Naive thymus-derived CD8-positive, alpha-beta T cell (primary cell): ENCODE measurements around the gene SBDS. TPM values are rescaled to one million over a fixed set of nuclear protein-coding genes. Genes with fewer than 3 reads are reported as not detected.
A peak's percentile ranks its signal among the peaks of the same experiment; 100 is the strongest.

Source experiments
- ATAC-seq, 2 donors: fragments of 150-1000 bp; cut with Tn5 transposase in 1 of 2; sonication (Bioruptor Pico), chemical (Tn5 transposase) in 1 of 2; 1 replicate in 1 of 2; 2 replicates in 1 of 2; pipeline ENCODE4 v1.10.0; 2021; ENCODE audit warnings: mild to moderate bottlenecking in 2 of 2, moderate library complexity in 2 of 2
- POLR2A ChIA-PET: fragments of 350-600 bp; sonication (Branson Sonifier 250); formaldehyde crosslinking; loops from one replicate; lab custom pipeline; 2021; ENCODE audit warnings: antibody characterized with exemption; lab: Charles Lee
- DNase-seq, 10 donors: peaks; one replicate each; pipeline versions ENCODE4 v3.0.0 to v3.0.0-alpha.2; 2020 to 2022
- H3K27ac Mint-ChIP-seq, 10 donors: one replicate each; pipeline ENCODE4 v1.8.0; 2020 to 2022; ENCODE audit warnings: mild to moderate bottlenecking in 10 of 10, mixed read lengths in 10 of 10, moderate library complexity in 4 of 10, inconsistent platforms in 1 of 10
- H3K27me3 Mint-ChIP-seq, 5 donors: one replicate each; pipeline ENCODE4 v1.8.0; 2021 to 2022; ENCODE audit warnings: mixed read lengths in 5 of 5
- H3K36me3 Mint-ChIP-seq, 3 donors: one replicate each; pipeline ENCODE4 v1.8.0; 2020 to 2022; ENCODE audit warnings: mixed read lengths in 3 of 3, mild to moderate bottlenecking in 2 of 3, inconsistent platforms in 1 of 3
- H3K4me1 Mint-ChIP-seq, 4 donors: one replicate each; pipeline ENCODE4 v1.8.0; 2021 to 2022; ENCODE audit warnings: mixed read lengths in 4 of 4
- H3K4me3 Mint-ChIP-seq, 10 donors: one replicate each; pipeline ENCODE4 v1.8.0; 2020 to 2022; ENCODE audit warnings: mild to moderate bottlenecking in 10 of 10, mixed read lengths in 10 of 10, moderate library complexity in 6 of 10, inconsistent platforms in 1 of 10
- H3K9me3 Mint-ChIP-seq, 9 donors: one replicate each; pipeline ENCODE4 v1.8.0; 2020 to 2022; ENCODE audit warnings: mixed read lengths in 9 of 9, mild to moderate bottlenecking in 3 of 9, inconsistent platforms in 1 of 9, moderate library complexity in 1 of 9
- polyA plus RNA-seq, 3 donors: library from polyadenylated mRNA; unstranded; fragments of 300-500 nt; fragmentation: Illumina TruSeq; gene quantifications; one replicate each; pipeline ENCODE4 v1.2.3, GENCODE V29; 2021
- total RNA-seq, 8 experiments: library from RNA in 2 of 8; stranded (reverse) in 2 of 8; gene quantifications; one replicate each; pipeline ENCODE4 v1.2.3 and lab custom pipeline; 2021 to 2026

Gene SBDS
- total and polyA plus RNA-seq, 5 experiments from 2014 or later: 65.1 to 102 (median 82.1) TPM

DNA sequence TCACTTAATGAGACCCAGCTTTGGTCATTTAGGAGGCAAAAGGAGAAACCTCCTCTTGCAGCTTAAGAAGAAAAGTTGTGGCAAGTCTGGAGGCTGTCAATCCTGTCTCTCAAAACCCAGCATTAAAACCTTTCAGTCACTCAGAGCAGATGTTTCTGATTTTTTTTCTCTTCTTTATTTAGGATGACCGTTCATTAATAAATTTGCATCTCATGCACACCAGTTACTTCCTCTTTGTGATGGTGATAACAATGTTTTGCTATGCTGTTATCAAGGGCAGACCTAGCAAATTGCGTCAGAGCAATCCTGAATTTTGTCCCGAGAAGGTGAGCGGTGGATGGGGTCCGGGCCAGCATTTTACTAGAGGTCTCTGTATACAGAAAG lies 42.4 kb downstream of the SBDS start:
- Mint-ChIP-seq H3K27ac (peak overlapping the region in 1 of 10 donors; percentile 4), H3K4me1 (no peaks in the 10 kb centered on the region), H3K9me3 (no peaks in the 10 kb centered on the region), H3K4me3 (no peak overlapping the region), H3K27me3 (no peaks in the 10 kb centered on the region), H3K36me3 (peaks cover 0 to 94% (median 13%) of the 10 kb centered on the region in 3 donors)
- POLR2A ChIA-PET: interaction anchor here (1.0 kb wide), 1 partner anchor 21 kb away, joined by 5 read pairs; no protein-coding TSS in a partner anchor
- ATAC-seq: no peak
- DNase-seq: no peak

DNA sequence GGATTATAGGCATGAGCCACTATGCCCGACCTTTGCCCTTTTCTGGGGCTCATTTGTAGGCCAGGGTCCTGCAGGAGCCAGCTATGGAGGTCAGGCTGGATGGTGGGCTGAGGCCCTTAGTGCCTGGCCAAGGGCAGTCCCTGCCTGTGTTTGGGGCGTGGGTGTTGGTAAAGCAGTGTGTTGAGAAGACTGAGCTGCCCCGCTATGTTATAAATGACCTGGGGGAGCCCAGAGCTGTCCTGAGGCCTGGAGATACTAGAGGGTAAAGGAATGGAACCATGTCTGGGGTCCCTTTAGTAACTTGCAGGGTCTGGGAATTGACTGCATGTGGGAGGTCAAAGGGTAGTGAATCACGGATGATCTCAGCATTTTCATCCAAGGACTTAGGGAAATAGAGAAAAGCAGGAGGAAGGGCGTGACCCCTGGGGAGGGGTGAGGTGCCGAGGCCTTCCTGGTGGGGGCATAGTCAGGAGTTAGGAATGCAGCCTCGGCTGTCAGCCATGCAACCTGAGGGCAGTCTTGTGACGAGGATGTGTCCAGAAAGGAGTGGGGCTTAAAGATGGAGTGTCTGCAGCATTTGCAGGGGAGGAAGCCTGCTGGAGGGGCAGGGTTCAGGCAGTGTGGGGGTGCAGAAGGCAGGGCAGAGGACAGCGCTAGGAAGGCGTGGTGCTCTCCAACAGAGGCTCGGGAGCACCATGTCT lies 42.9 kb downstream of the SBDS start:
- H3K4me3 Mint-ChIP-seq: no peak overlapping the region
- H3K36me3 Mint-ChIP-seq: peaks cover 0 to 92% (median 13%) of the 10 kb centered on the region in 3 donors
- no peaks in the 10 kb centered on the region for H3K9me3 Mint-ChIP-seq
- no peak for ATAC-seq
- no peaks in the 10 kb centered on the region for H3K27me3 Mint-ChIP-seq
- H3K4me1 Mint-ChIP-seq: no peaks in the 10 kb centered on the region
- POLR2A ChIA-PET: interaction anchor here (1.0 kb wide), 1 partner anchor 21 kb away, joined by 5 read pairs; no protein-coding TSS in a partner anchor
- H3K27ac Mint-ChIP-seq: peak overlapping the region in 3 of 10 donors; percentile 8 to 63 (median 40)
- no peak for DNase-seq

DNA sequence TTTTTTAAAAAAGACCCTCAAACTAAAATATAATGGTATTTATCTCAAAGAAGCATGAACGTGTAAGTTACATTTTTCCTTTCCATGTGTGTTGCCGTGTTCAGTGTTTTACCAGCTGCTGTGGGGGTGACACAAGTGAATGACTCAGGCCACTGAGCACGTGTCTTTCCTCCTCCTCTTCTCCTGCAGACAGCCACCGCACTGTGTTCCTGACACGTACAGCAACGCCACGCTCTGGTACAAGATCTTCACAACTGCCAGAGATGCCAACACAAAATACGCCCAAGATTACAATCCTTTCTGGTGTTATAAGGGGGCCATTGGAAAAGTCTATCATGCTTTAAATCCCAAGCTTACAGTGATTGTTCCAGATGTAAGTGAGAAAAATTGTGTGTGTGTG lies 44.6 kb downstream of the SBDS start:
- Mint-ChIP-seq H3K4me1 (no peaks in the 10 kb centered on the region), H3K36me3 (peaks cover 0 to 90% (median 9%) of the 10 kb centered on the region in 3 donors), H3K4me3 (no peak overlapping the region), H3K27ac (no peak overlapping the region), H3K9me3 (no peaks in the 10 kb centered on the region), H3K27me3 (no peaks in the 10 kb centered on the region)
- DNase-seq (no peak), ATAC-seq (no peak)
- POLR2A ChIA-PET: no interaction called here

DNA sequence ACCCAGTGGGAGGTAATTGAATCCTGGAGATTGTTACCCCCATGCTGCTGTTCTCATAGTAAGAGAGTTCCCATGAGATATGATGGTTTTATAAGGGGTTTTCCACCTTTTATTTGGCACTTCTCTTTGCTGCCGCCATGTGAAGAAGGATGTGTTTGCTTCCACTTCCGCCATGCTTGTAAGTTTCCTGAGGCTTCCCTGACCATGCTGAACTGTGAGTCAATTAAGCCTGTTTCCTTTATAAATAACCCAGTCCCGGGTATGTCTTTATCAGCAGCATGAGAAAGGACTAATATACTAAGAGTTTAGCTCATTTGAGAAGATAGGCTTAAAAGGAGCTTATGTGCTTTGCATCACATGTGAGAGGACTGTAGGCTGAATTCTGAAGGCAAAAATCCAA lies 45.1 kb downstream of the SBDS start:
- POLR2A ChIA-PET: no interaction called here
- DNase-seq: no peak
- H3K27ac Mint-ChIP-seq: peak overlapping the region in 1 of 10 donors; percentile 8
- ATAC-seq: no peak
- H3K9me3 Mint-ChIP-seq: no peaks in the 10 kb centered on the region
- no peaks in the 10 kb centered on the region for H3K27me3 Mint-ChIP-seq
- H3K4me1 Mint-ChIP-seq: no peaks in the 10 kb centered on the region
- H3K36me3 Mint-ChIP-seq: peaks cover 0 to 90% (median 7%) of the 10 kb centered on the region in 3 donors
- no peak overlapping the region for H3K4me3 Mint-ChIP-seq

DNA sequence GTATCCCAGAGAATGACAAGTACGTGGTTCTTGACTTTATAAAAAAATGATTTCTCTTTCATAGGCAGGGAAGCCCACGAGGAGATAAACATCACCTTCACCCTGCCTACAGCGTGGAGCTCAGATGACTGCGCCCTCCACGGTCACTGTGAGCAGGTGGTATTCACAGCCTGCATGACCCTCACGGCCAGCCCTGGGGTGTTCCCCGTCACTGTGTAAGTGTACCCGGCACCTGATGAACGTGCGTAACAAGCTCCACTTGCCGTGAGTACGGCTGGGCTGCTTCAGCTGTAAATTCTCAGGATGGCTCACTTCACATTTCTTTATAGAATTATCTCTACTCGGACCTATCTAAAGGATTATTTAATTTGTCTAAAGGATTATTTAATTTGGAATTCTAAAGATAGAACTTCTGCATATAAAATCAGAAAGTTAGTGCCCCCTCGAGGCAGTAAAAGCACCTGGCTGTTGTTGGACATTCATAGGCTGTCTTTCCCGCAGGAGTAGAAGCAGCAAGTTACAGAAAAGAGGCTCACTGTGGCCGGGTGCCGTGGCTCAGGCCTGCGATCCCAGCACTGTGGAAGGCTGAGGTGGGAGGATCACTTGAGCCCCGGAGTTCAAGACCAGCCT lies 46.8 kb downstream of the SBDS start:
- Mint-ChIP-seq H3K4me1 (peaks cover 0 to 3% (median under 1%) of the 10 kb centered on the region in 4 donors), H3K27ac (no peak overlapping the region), H3K9me3 (no peaks in the 10 kb centered on the region), H3K36me3 (peaks cover 0 to 92% (median 9%) of the 10 kb centered on the region in 3 donors), H3K27me3 (no peaks in the 10 kb centered on the region), H3K4me3 (no peak overlapping the region)
- POLR2A ChIA-PET: no interaction called here
- ATAC-seq (no peak), DNase-seq (no peak)

DNA sequence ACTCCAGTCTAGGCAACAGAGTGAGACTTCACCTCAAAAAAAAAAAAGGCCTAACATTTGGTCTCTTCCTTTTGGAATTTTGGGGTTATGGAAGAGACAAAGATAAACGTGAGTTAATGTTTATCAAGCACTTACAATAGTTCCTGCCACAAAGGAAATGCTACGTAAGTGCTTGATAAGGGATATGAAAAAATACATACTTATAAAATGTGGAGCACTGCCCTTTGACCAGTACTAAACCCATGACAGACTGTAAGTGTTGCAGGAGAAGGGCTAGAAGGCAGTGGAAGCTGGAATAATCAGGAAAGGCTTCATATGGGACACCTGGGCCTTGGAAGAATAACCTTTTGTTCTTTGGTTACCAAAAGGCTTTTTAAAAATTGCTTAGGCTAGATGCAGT lies 48.8 kb downstream of the SBDS start:
- peaks cover 0 to 93% (median 7%) of the 10 kb centered on the region in 3 donors for H3K36me3 Mint-ChIP-seq
- no peak overlapping the region for H3K4me3 Mint-ChIP-seq

DNA sequence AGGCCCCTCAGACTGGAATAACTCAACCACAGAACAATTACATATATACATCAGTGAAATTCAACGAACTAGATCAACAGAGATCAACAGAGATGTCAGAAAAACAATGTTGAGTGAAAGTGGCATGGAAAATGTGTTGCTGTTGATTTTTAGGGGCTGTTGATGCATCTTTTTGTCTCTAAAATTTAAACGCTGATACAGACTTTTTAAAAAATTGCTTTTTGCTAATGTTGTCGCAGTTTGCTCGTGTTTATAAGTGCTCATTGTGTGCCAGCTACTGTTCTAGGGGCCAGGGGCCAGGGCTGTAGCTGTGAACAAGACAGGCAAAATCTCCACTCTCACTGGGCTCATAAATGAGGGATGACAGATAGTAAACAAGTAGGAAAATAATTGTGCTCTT lies 56.1 kb downstream of the SBDS start:
- ATAC-seq (no peak), DNase-seq (no peak)
- Mint-ChIP-seq H3K27me3 (no peaks in the 10 kb centered on the region), H3K27ac (peak overlapping the region; percentile 1 to 85 (median 40)), H3K9me3 (peaks cover 0 to 2% (median 0%) of the 10 kb centered on the region in 9 donors), H3K4me3 (no peak overlapping the region), H3K4me1 (peaks cover 34 to 53% (median 49%) of the 10 kb centered on the region in 4 donors), H3K36me3 (peaks cover 0 to 67% (median 18%) of the 10 kb centered on the region in 3 donors)
- POLR2A ChIA-PET: no interaction called here

More for the DNA sequence above, 48.8 kb downstream of the SBDS start:
- POLR2A ChIA-PET: no interaction called here
- Mint-ChIP-seq H3K9me3 (no peaks in the 10 kb centered on the region), H3K27ac (peak overlapping the region in 1 of 10 donors; percentile 40), H3K27me3 (no peaks in the 10 kb centered on the region), H3K4me1 (peaks cover 0 to 6% (median 2%) of the 10 kb centered on the region in 4 donors)
- DNase-seq (no peak), ATAC-seq (no peak)

DNA sequence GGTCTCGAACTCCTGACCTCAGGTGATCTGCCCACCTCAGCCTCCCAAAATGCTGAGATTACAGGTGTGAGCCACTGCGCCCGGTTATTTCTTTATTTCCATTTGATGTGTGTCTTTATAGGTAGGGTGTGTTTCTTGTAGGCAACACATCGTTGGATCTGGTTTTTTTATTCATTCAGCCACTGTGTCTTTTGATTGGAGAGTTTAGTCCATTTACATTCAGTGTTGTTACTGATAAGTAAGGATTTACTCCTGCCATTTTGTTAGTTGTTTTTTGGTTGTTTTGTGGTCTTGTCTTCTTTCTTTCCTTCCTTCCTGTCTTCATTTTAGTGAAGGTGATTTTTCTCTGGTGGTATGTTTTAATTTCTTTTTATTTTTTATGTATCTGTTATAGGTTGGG lies 57.4 kb downstream of the SBDS start:
- Mint-ChIP-seq H3K4me1 (peaks cover 42 to 64% (median 60%) of the 10 kb centered on the region in 4 donors), H3K27ac (peak overlapping the region in 6 of 10 donors; percentile 35 to 83 (median 66)), H3K36me3 (peaks cover 0 to 61% (median 18%) of the 10 kb centered on the region in 3 donors), H3K9me3 (peaks cover 0 to 2% (median 0%) of the 10 kb centered on the region in 9 donors), H3K4me3 (peak overlapping the region in 6 of 10 donors; percentile 12 to 59 (median 30)), H3K27me3 (no peaks in the 10 kb centered on the region)
- ATAC-seq (no peak), DNase-seq (no peak)
- POLR2A ChIA-PET: no interaction called here

Other genes with a start within 250 kb of the SBDS start
- 10 to 100 TPM; 92.2 to 97.1 TPM for gene TMEM248, start 74.4 kb downstream of the SBDS start, total RNA-seq
- 100 to 1,000 TPM in 2 of 3 donors, 10 to 100 TPM in 1; 93.5 to 113 (median 103) TPM for gene TMEM248, start 74.4 kb downstream of the SBDS start, polyA plus RNA-seq
- 10 to 100 TPM; 24.7 to 27.5 TPM for gene TYW1, start 1.2 kb upstream of the SBDS start, total RNA-seq
- gene TYW1, start 1.2 kb upstream of the SBDS start, polyA plus RNA-seq: 10 to 100 TPM; 21.4 to 24.9 (median 22.3) TPM